Nephron progenitor cell (in vitro differentiated cells): ENCODE data around the gene TBC1D20.
"Not testable (repeated sequence)": the region's sequence is repeated elsewhere in the genome, so short reads cannot be mapped to it uniquely, and the experiment has no call there.

Experiments
- DNase-seq: peaks from one replicate; pipeline ENCODE4 v3.0.0; 2021
- H3K27ac Mint-ChIP-seq: 2 replicates; pipeline ENCODE4 v1.8.0; 2021; ENCODE audit warnings: mild to moderate bottlenecking, moderate library complexity, mixed read lengths
- H3K27me3 Mint-ChIP-seq: 2 replicates; pipeline ENCODE4 v1.8.0; 2021; ENCODE audit warnings: mild to moderate bottlenecking, low read depth, mixed read lengths; ENCODE audit not compliant: poor library complexity
- H3K36me3 Mint-ChIP-seq: 2 replicates; pipeline ENCODE4 v1.8.0; 2021; ENCODE audit warnings: low read depth, mixed read lengths
- H3K4me1 Mint-ChIP-seq: 2 replicates; pipeline ENCODE4 v1.8.0; 2021; ENCODE audit warnings: mixed read lengths
- H3K4me3 Mint-ChIP-seq: 2 replicates; pipeline ENCODE4 v1.8.0; 2021; ENCODE audit warnings: mild to moderate bottlenecking, moderate library complexity, mixed read lengths
- H3K9me3 Mint-ChIP-seq: 2 replicates; pipeline ENCODE4 v1.8.0; 2021; ENCODE audit warnings: mild to moderate bottlenecking, moderate library complexity, mixed read lengths
- TF ChIP-seq, protein P1 (sequence below): fragments of 200-600 bp; sonication (generic); IDR thresholded peaks from 2 replicates; pipeline ENCODE4 v1.5.0; 2021; ENCODE audit warnings: antibody characterized with exemption

The TBC1D20 gene

DNA sequence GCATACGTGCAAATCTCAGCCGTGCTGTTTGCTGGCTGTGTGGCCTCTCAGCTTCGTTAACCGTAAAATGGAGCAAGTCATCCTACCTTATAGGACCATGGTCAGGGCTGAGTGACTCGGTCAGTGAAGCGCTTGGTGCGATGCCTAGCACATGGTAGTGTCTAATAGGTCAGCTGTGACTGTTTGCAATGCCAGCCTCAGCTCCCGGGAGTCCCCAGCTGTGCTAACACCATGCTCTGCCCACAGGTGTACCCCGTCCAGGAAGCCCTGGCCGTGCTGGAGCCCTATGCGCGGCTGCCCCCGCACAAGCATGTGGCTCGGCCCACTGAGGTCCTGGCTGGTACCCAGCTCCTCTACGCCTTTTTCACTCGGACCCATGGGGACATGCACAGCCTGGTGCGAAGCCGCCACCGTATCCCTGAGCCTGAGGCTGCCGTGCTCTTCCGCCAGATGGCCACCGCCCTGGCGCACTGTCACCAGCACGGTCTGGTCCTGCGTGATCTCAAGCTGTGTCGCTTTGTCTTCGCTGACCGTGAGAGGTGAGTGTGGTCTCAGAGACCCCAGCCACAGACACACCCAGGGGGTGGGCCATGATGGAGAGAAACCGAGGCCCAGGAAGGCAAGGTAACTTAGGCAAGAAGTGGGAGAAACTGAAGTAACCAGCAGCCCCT lies 71.2 kb downstream of the TBC1D20 start:
- peaks cover 5% of the 10 kb centered on the region for H3K27me3 Mint-ChIP-seq
- no peaks in the 10 kb centered on the region for H3K9me3 Mint-ChIP-seq
- TF ChIP-seq, protein P1, sequence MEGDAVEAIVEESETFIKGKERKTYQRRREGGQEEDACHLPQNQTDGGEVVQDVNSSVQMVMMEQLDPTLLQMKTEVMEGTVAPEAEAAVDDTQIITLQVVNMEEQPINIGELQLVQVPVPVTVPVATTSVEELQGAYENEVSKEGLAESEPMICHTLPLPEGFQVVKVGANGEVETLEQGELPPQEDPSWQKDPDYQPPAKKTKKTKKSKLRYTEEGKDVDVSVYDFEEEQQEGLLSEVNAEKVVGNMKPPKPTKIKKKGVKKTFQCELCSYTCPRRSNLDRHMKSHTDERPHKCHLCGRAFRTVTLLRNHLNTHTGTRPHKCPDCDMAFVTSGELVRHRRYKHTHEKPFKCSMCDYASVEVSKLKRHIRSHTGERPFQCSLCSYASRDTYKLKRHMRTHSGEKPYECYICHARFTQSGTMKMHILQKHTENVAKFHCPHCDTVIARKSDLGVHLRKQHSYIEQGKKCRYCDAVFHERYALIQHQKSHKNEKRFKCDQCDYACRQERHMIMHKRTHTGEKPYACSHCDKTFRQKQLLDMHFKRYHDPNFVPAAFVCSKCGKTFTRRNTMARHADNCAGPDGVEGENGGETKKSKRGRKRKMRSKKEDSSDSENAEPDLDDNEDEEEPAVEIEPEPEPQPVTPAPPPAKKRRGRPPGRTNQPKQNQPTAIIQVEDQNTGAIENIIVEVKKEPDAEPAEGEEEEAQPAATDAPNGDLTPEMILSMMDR = no peak
- no peaks in the 10 kb centered on the region for H3K4me1 Mint-ChIP-seq
- H3K36me3 Mint-ChIP-seq = peaks cover 15% of the 10 kb centered on the region
- no peak overlapping the region for H3K4me3 Mint-ChIP-seq
- no peak for DNase-seq
- no peak overlapping the region for H3K27ac Mint-ChIP-seq

DNA sequence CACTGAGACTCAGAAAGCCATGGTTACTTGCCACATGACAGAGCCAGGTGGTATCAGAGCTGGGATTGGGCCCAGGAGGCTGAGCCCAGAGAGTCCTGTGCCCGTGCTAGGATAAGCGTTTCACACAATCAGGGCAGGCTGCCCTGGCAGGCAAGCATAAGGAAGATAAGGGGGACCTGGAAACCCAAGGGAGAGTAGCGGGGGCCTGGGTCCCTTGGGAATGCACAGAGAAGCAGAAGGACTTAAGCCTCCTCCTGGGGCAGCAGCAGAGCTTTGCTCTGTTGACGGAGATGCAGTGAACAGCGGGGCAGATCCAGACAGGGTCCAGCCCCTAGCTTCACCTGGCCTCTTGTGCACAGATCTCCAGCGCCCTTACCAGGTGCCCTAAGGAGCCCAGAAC lies 73.1 kb downstream of the TBC1D20 start:
- Mint-ChIP-seq H3K4me3 (no peak overlapping the region), H3K36me3 (peaks cover 15% of the 10 kb centered on the region), H3K27ac (no peak overlapping the region), H3K4me1 (no peaks in the 10 kb centered on the region), H3K9me3 (no peaks in the 10 kb centered on the region), H3K27me3 (peaks cover 9% of the 10 kb centered on the region)
- DNase-seq = no peak
- TF ChIP-seq, protein P1 = no peak

DNA sequence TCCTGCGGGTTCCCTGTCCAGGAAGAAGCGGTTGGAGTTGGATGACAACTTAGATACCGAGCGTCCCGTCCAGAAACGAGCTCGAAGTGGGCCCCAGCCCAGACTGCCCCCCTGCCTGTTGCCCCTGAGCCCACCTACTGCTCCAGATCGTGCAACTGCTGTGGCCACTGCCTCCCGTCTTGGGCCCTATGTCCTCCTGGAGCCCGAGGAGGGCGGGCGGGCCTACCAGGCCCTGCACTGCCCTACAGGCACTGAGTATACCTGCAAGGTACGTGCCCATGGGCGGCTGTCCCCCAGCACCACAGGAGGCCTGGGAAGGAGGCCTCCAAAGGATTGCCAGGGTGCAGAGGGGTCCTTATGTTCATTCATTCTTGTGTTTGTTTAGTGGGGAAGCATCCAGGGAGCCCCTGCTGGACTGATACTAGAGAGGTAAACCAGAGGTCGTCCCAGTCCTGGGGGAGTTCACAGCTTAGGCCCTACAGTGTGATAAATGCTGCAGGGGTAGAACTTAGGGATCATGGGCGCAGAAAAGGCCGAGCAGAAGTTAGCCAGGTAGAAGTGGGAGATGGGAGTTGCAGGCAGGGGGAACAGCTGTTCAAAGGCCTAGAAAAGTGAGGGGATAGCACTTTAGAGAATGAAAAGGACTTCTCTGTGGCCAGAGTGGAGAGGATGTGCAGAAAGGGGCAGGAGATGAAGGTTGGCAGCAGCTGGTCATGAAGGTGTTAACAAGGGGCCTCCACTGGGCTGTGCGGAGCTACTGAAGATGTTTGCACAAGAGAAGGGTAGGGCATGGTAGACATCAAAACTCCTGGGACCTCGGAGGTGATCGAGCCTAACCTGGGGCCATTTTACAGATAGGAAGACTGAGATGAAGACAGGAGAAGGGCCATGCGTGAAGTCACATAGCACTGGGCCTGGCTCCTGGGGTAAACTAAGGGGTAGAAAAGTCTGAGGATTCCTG lies 74.0 kb downstream of the TBC1D20 start:
- TF ChIP-seq, protein P1 = no peak
- no peak overlapping the region for H3K27ac Mint-ChIP-seq
- peaks cover 11% of the 10 kb centered on the region for H3K36me3 Mint-ChIP-seq
- no peaks in the 10 kb centered on the region for H3K4me1 Mint-ChIP-seq
- DNase-seq = no peak
- no peak overlapping the region for H3K4me3 Mint-ChIP-seq
- peaks cover 18% of the 10 kb centered on the region for H3K27me3 Mint-ChIP-seq
- H3K9me3 Mint-ChIP-seq = no peaks in the 10 kb centered on the region

DNA sequence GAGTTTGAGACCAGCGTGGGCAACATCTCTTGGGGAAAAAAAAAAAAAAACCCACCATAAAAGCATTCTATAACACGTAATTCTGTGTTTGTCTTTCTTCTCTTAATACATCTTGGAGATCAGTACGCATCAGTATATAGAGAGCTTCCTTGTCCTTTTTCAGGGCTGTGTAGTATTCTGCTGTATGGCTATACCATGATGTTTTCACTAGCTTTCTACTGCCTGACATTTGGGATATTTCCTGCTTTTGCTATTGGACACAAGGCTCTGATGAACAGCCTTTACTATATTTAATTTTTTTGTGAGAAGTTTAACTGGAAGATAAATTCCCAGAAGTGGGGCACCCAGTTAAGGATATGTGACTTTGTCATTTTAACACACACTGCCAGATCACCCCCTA lies 74.8 kb downstream of the TBC1D20 start:
- no peaks in the 10 kb centered on the region for H3K4me1 Mint-ChIP-seq
- no peaks in the 10 kb centered on the region for H3K9me3 Mint-ChIP-seq
- no peak overlapping the region for H3K27ac Mint-ChIP-seq
- TF ChIP-seq, protein P1 = no peak
- peaks cover 23% of the 10 kb centered on the region for H3K27me3 Mint-ChIP-seq
- H3K36me3 Mint-ChIP-seq = peaks cover 6% of the 10 kb centered on the region
- H3K4me3 Mint-ChIP-seq = no peak overlapping the region
- no peak for DNase-seq

DNA sequence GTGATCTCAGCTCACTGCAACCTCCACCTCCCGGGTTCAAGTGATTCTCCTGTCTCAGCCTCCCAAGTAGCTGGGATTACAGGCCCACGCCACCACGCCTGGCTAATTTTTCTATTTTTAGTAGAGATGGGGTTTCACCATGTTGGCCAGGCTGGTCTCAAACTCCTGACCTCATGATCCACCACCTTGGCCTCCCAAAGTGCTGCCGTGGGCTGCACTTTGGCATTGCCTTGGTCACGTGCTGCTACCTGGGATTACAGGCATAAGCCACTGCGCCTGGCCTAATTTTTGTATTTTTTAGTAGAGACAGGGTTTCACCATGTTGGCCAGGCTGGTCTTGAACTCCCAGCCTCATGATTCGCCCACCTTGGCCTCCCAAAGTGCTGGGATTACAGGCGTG lies 75.7 kb downstream of the TBC1D20 start:
- not testable (repeated sequence) for H3K4me3 Mint-ChIP-seq, H3K4me1 Mint-ChIP-seq, H3K27ac Mint-ChIP-seq, DNase-seq, H3K36me3 Mint-ChIP-seq, H3K9me3 Mint-ChIP-seq
- H3K27me3 Mint-ChIP-seq = peaks cover 30% of the 10 kb centered on the region
